Right forelimb (tissue), 1 donor: ENCODE data around the gene GALM.
"Not testable (repeated sequence)": the region's sequence is repeated elsewhere in the genome, so short reads cannot be mapped to it uniquely, and the experiment has no call there.

Experiments
- DNase-seq: peaks from one replicate; pipeline ENCODE4 v3.0.0-alpha.2; 2018

The GALM gene

GRCh38 chr2:38665854-38666555 lies at the start of gene GALM:
Gene GALM, plus strand, starts transcription at chr2:38666114. Its CDS starts 48 bp downstream, at chr2:38666162.
- peak; percentile 88 for DNase-seq

DNA sequence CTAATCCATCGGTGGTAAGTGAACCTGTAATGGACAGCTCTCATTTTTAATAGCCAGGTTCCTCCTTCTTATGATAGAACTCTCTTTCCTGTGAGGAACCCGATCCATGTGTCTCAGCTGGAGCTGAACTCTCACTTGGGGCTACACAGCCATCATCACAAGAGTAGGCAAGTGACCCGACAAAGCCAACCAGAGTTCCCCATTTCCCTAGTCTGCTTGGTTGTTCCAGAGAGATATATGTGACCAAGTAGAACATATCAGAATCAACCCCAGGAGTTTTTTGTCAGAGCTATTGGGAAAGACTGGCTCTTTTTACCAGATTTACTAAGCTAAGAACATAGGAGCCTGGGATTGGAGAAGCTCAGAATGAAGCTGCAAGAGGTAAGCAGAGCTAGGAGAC lies 48.6 kb upstream of the GALM start:
- DNase-seq: no peak

- no peak for DNase-seq
These were observed 46.3 kb upstream of the GALM start for GRCh38 chr2:38619458-38620164.

- no peak for DNase-seq
These were observed 45.5 kb upstream of the GALM start for GRCh38 chr2:38620282-38620977.

GRCh38 chr2:38621018-38621417 lies 44.9 kb upstream of the GALM start:
- DNase-seq: no peak

GRCh38 chr2:38622210-38622609 lies 43.7 kb upstream of the GALM start:
- no peak for DNase-seq

- no peak for DNase-seq
These were observed 39.4 kb upstream of the GALM start for GRCh38 chr2:38626326-38627035.

- DNase-seq: no peak
These were observed 38.5 kb upstream of the GALM start for GRCh38 chr2:38627391-38627790.

GRCh38 chr2:38629684-38630083 lies 36.2 kb upstream of the GALM start:
- no peak for DNase-seq

- no peak for DNase-seq
These were observed 33.9 kb upstream of the GALM start for GRCh38 chr2:38631976-38632375.

DNA sequence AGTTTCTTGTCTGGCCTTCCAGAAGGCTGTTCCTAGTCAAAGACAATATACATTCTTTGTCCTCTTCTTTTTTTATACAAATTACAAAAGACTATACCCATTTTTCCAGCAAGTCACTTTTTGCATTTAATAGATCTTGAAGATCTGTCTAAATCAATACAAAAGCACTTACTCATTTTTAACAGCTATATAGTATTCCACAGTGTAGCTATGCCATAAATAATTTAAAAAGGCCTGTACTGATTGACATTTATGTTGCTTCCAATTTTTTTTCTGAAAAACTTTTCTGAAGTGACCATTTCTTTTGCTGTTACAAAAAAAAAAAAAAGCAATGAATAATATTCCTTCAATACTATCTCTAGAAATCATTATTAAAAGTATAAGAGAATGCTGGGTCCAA lies 32.9 kb upstream of the GALM start:
- DNase-seq: no peak

GRCh38 chr2:38633895-38634294 lies 32.0 kb upstream of the GALM start:
- DNase-seq: no peak

- DNase-seq: no peak
These were observed 31.2 kb upstream of the GALM start for GRCh38 chr2:38634684-38635083.

DNA sequence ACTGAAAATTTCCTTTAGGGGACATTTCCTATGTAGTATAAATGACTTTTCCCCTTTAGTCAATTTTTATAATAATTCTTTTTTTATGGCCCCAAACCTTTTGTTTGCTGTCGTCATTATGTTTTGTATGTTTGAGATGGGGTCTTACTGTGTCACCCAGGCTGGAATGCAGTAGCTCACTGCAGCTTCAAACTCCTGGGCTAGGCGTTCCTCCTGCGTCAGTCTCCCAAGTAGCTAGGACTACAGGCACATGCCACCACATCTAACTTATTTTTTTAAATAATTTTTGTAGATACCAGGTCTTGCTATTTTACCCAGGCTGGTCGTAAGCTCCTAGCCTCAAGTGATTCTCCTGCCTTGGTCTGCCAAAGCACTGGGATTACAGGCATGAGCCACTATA lies 30.8 kb upstream of the GALM start:
- no peak for DNase-seq

DNA sequence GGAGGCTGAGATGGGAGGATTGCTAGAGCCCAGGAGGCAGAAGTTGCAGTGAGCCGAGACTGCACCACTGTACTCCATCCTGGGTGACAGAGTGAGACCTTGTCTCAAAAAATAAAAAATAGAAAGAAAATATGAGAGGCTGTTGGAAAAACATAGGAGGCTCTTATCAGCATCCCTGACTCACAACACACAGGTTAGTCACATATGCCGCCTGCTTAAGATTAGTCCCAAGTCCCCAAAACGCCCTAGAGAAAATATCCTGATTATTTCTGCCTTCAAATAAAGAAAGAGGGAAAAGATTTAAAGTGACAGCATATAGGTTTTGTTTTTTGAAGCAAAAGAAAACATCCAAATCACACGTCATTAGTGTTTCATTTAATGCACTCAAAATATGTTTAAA lies 29.8 kb upstream of the GALM start:
- no peak for DNase-seq

DNA sequence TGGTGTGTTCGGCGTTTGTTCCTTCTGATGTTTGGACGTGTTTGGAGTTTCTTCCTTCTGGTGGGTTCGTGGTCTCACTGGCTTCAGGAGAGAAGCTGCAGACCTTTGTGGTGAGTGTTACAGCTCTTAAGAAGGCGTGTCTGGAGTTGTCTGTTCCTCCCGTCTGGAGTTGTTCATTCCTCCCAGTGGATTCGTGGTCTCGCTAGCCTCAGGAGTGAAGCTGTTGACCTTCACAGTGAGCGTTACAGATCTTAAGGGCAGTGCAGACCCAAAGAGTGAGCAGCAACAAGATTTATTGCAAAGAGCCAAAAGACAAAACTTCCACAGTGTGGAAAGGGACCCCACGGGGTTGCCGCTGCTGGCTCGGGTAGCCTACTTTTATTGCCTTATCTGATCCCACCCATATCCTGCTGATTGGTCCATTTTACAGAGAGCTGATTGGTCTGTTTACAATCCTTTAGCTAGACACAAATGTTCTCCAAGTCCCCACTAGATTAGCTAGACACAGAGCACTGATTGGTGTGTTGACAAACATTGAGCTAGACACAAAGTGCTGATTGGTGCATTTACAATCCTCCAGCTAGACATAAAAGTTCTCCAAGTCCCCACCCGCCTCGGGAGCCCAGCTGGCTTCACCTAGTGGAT lies 23.4 kb upstream of the GALM start:
- DNase-seq: not testable (repeated sequence)

DNA sequence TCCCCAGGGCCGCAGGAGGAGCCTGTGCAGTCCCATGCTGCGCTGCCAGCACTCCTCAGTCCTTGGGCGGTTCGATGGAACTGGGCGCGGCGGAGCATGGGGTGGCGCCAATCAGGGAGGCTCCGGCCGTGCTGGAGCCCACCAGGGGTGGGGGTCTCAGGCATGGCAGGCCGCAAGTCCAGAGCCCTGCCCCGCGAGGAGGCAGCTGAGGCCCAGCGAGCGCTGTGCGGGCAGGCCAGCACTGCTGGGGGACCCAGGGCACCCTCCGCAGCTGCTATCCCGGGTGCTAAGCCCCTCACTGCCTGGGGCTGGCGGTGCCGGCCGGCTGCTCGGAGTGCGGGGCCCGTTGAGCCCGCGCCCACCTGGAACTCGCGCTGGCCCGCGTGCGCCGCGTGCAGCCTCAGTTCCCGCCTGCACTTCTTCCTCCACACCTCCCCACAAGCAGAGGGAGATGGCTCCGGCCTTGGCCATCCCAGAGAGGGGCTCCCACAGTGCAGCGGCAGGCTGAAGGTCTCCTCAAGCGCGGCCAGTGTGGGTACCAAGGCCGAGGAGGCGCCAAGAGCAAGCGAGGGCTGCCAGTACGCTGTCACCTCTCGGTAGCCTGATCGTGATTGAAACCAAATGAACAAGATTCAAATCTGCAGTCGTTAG lies 22.8 kb upstream of the GALM start:
- no peak for DNase-seq

GRCh38 chr2:38643683-38644511 lies 22.0 kb upstream of the GALM start:
- DNase-seq: not testable (repeated sequence)

DNA sequence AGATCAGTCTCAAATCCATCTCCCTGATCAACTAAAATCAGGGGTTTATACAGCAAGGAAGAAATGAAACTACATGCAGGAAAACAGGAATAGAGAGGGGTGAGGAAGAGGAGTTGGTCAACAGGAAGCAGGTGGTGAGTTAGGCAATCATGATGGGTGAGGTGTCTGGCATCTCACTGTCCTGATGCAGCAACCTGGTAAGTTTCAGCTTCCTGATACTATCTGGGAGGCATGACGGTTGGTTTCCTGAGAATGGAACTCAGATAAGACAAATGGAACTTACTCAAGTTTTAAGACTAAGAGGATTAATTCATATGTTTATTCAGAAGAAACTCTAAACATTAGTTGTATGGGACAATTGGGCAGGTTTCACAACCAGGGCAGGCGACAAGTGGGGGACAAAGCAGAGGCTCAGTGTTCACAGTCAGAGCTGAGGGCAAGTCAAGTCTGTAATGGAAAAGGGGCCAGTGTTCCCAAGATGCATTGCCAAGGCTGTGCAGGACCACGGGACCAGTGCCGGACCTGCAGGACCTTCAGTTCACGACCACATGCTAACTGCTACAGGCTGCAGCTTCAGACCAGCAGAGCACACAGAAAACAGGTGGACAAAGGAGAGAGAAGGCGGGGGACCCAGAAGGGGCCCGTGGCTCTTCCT lies 17.7 kb upstream of the GALM start:
- no peak for DNase-seq

DNA sequence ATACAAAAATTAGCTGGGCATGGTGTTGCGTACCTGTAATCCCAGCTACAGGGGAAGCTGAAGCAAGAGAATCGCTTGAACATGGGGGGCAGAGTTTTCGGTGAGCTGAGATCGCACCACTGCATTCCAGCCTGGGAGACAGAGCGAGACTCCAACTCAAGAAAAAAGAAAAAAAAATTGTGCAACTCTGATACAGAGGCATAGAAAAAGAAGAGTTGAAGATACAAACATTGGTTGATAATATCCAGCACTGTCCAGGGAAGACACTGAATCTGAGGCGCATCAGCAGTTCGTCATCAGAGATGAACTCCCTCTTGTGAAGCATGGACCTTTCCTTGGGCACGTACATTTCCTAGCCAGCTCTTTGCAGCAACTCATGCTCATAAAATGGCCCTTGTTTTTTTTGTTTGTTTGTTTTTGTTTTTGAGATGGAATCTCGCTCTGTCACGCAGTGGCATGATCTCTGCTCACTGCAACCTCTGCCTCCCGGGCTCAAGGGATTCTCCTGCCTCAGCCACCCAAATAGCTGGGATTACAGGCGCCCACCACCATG lies 16.7 kb upstream of the GALM start:
- no peak for DNase-seq
